ENCODE results near the gene VRK1.

- no peak for TF ChIP-seq POLR2A (IDR thresholded peaks at IDR 0.05)
- TF ChIP-seq CTCF (IDR thresholded peaks at IDR 0.05): no peak
- TF ChIP-seq POLR2AphosphoS5 (IDR thresholded peaks at IDR 0.05): no peak
Measured at GRCh38 chr14:96762650-96763049, 34.5 kb upstream of the VRK1 start.

Measured in stomach (tissue), 4 donors.